ENCODE measurements around the gene PFKFB1.
"Not testable (repeated sequence)": the region's sequence is repeated elsewhere in the genome, so short reads cannot be mapped to it uniquely, and the experiment has no call there.

PFKFB1 gene

DNA sequence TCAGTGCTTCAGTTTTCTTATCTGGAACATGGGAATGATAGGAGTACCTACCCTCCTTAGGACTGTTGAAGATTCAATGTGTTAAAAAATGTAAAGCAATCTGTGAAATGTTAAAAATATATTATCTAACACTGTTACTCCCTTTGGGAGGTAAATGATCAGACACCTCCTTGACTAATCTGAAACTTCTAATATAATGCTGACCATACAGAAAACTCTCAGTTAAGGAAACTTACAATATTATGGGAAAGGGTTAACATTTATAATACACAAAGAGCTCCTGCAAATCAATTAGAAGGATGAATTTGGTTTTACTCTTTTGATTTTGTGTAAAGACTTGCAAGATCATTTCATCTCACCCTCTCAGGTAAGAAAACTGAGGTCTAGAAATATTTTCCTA is 1.6 kb upstream of the PFKFB1 start:
- no peak overlapping the region for H3K4me3 ChIP-seq (ENCODE audit: low read depth, low read length)
- in situ Hi-C loops (cut with HindIII; ENCODE audit: low sequenced_read_pairs), result no loop called here
- TF ChIP-seq, protein P1, sequence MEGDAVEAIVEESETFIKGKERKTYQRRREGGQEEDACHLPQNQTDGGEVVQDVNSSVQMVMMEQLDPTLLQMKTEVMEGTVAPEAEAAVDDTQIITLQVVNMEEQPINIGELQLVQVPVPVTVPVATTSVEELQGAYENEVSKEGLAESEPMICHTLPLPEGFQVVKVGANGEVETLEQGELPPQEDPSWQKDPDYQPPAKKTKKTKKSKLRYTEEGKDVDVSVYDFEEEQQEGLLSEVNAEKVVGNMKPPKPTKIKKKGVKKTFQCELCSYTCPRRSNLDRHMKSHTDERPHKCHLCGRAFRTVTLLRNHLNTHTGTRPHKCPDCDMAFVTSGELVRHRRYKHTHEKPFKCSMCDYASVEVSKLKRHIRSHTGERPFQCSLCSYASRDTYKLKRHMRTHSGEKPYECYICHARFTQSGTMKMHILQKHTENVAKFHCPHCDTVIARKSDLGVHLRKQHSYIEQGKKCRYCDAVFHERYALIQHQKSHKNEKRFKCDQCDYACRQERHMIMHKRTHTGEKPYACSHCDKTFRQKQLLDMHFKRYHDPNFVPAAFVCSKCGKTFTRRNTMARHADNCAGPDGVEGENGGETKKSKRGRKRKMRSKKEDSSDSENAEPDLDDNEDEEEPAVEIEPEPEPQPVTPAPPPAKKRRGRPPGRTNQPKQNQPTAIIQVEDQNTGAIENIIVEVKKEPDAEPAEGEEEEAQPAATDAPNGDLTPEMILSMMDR (IDR thresholded peaks at IDR 0.05; ENCODE audit: low read depth, low read length, missing control alignments), result no peak

DNA sequence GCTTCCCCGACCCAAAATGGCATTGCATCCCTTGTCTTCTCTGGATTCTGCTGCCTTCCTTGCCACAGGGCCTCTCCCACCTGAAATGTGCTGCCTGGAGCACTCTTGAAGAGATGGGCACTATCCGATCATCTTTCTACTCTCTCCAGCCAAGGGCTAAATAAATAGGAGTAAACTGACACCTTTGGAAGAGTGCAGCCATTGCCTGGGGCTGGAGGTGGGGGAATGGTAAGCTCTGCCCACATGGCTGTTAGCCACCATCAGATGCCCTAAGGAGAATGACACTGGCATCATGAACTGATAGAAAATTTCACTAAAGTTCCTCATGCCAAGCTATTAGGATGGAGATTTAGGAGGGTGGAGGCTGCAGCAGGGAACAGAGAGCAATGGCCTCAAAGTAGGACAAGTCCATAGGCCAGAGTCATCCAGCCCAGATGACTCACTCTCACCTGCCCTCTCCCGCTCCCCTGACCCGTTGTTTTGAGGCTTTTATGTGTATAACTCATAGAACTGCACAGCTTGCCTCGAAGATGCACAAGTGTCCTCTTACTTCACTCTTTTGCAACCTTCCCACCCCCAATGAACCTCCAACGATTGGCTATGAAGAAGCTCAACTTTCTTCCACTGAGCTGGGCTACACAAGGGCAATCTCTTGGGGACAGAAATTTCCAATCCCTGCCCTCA is 822 bp upstream of the PFKFB1 start:
- no peak overlapping the region for H3K4me3 ChIP-seq (ENCODE audit: low read depth, low read length)
- in situ Hi-C loops (cut with HindIII; ENCODE audit: low sequenced_read_pairs), result no loop called here
- TF ChIP-seq, protein P1 (IDR thresholded peaks at IDR 0.05; ENCODE audit: low read depth, low read length, missing control alignments), result no peak
- DNase-seq (ENCODE audit: low read depth), result no peak

More for the DNA sequence above, 1.6 kb upstream of the PFKFB1 start:
- DNase-seq (ENCODE audit: low read depth), result no peak

DNA sequence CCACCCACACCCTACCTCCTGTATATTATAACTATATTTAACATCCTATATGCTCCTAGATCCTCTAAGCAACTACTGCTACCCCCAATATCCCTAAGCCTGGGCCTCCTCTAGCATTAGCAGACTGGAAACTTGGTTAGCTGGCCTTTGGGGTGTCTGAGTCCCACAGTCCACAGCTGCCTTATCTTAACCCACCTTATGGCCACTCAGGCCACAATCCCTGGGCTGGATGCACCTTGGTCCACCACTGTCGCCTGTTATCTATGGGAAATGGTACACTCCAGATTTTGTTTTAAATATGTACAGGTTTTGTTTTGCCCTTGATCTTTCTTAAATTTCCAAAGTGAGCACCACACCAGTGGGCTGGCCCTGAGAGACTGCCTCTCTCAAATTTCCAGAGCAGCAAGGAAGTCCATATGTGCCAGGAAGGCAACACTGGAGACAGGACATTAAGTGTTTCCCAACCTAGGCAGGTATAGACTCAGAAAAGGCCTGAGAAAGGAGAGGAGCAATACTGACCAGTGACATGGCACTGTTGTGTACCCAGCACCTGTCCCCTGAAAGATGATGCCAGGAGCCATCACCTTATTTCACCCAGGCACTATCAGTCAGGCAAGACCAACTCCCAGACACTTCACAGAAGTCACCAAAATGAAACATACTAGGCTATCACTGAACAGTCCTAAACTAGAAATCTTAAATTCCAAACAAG is 921 bp downstream of the PFKFB1 start:
- DNase-seq (ENCODE audit: low read depth), result no peak
- TF ChIP-seq, protein P1 (IDR thresholded peaks at IDR 0.05; ENCODE audit: low read depth, low read length, missing control alignments), result no peak
- in situ Hi-C loops (cut with HindIII; ENCODE audit: low sequenced_read_pairs), result no loop called here
- H3K4me3 ChIP-seq (ENCODE audit: low read depth, low read length), result no peak overlapping the region

DNA sequence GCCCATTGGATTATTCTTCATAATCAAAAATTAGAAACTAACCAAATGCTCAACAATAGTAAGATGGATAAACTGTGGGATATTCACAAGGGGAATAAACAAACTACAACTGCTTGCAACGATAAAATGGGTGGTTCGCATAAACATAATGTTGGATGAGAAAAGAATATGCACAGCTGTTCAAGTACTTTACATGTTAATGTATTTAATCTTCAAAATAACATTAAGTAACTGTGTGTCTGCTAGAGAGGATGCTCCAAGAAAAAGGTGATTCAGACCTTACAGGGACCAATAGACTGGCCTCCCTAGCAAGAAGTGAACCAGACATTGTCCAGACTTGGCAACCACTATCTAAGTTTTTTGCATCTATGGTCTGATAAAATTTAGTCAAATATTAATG is 2.3 kb downstream of the PFKFB1 start:
- H3K4me3 ChIP-seq (ENCODE audit: low read depth, low read length), result no peak overlapping the region
- in situ Hi-C loops (cut with HindIII; ENCODE audit: low sequenced_read_pairs), result no loop called here
- DNase-seq (ENCODE audit: low read depth), result no peak
- TF ChIP-seq, protein P1 (IDR thresholded peaks at IDR 0.05; ENCODE audit: low read depth, low read length, missing control alignments), result no peak

GRCh38 chrX:54983306-54983705 is 10.7 kb downstream of the PFKFB1 start:
- DNase-seq (ENCODE audit: low read depth); H3K4me3 ChIP-seq (ENCODE audit: low read depth, low read length); in situ Hi-C loops (cut with HindIII; ENCODE audit: low sequenced_read_pairs): not testable (repeated sequence)

DNA sequence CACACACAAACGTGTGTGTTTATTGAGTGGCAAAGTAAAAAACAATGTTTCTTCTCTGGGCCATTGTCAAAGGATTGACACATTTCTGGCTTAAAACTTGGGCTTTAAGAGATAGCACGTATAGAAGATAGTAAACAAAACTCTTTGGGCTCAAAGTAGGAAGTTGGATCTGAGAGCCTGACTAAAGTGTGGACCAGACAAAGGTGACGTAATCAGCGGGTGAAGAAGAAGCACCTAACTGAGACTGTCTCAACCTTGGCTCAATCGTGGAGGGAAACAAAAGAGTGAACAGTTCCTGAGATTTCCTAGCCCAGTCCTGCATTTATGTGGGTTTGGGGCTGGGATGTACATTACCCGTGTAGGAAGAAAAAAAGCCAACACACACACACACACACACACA is 13.7 kb downstream of the PFKFB1 start:
- H3K4me3 ChIP-seq (ENCODE audit: low read depth, low read length), result no peak overlapping the region
- no peak for DNase-seq (ENCODE audit: low read depth)
- TF ChIP-seq, protein P1 (IDR thresholded peaks at IDR 0.05; ENCODE audit: low read depth, low read length, missing control alignments), result no peak
- in situ Hi-C loops (cut with HindIII; ENCODE audit: low sequenced_read_pairs), result no loop called here

- in situ Hi-C loops (cut with HindIII; ENCODE audit: low sequenced_read_pairs), result no loop called here
These were observed 14.6 kb downstream of the PFKFB1 start for GRCh38 chrX:54979432-54979831.

More at GRCh38 chrX:54979432-54979831, 14.6 kb downstream of the PFKFB1 start:
- TF ChIP-seq, protein P1 (IDR thresholded peaks at IDR 0.05; ENCODE audit: low read depth, low read length, missing control alignments), result no peak
- no peak overlapping the region for H3K4me3 ChIP-seq (ENCODE audit: low read depth, low read length)
- DNase-seq (ENCODE audit: low read depth), result no peak

Measured in astrocyte of the cerebellum (primary cell).